OCI-LY7 (cell line): ENCODE results near the gene GRIK1.

Experiments used
- CTCF ChIP-seq: fragments of 200-600 bp; sonication (generic); conservative IDR thresholded peaks from 2 replicates; pipeline ENCODE4 v1.5.1; 2014; ENCODE audit warnings: mild to moderate bottlenecking, antibody characterized with exemption, low read length, moderate library complexity, mixed read lengths
- EZH2phosphoT487 ChIP-seq: fragments of 200-600 bp; sonication (generic); IDR thresholded peaks from 2 replicates; pipeline ENCODE4 v1.6.1; 2018; ENCODE audit warnings: low read depth, borderline replicate concordance, mild to moderate bottlenecking, mixed run types, antibody characterized with exemption, low read length, moderate library complexity, mixed read lengths

- TF ChIP-seq CTCF: no peak
- TF ChIP-seq EZH2phosphoT487: no peak
Measured at GRCh38 chr21:29789393-29789792, 150.4 kb downstream of the GRIK1 start.
